GM21717 (cell line): Measurements from ENCODE around the gene PAIP1.
A peak's percentile ranks its signal among the peaks of the same experiment; 100 is the strongest.
"Not testable (repeated sequence)": the region's sequence is repeated elsewhere in the genome, so short reads cannot be mapped to it uniquely, and the experiment has no call there.

ENCODE experiments used
- ATAC-seq: cut with Tn5 transposase; IDR thresholded peaks from one replicate; pipeline ENCODE4 v1.9.1; 2021; ENCODE audit warnings: mild to moderate bottlenecking, moderate library complexity; ENCODE audit not compliant: unreplicated experiment

The PAIP1 gene

DNA sequence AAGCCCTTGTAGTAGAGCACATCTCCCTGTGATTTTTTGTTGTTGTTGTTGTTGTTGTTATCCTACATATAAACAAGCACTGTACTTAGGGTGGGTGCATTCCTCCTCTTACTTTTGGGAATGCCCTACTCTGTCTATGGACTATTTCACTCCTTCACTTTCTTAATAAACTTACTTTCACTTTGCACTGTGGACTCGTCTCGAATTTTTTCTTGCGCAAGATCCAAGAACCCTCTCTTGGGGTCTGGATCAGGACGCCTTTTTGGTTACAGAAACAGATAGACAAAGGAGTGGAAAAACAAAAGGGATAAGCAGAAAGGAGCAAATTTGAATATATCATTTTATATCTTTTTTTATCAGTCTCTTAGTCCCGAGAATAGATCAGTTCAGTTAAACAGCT, 14.4 kb upstream of the PAIP1 start:
- no peak for ATAC-seq

- no peak for ATAC-seq
These were observed 13.7 kb upstream of the PAIP1 start for GRCh38 chr5:43570450-43571158.

- no peak for ATAC-seq
These were observed 12.4 kb upstream of the PAIP1 start for GRCh38 chr5:43569236-43569746.

- ATAC-seq, result no peak
These were observed 11.1 kb upstream of the PAIP1 start for GRCh38 chr5:43567967-43568366.

DNA sequence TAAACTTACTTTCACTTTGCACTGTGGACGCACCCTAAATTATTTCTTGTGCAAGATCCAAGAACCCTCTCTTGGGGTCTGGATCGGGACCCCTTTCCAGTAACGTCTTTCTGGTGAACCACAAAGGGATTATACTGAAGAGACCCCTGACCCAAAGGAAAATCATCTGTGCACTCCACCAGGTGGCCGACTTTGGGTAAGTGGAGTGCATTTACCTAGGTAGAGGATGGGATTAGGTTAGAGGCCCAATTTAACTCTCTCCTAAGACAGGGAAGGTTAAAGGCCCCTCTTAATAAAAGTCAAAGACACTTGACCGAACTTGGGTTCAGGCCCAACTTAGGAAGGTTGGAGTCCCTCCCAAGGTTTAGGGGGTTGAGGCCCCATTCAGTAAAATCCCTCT, 8.2 kb upstream of the PAIP1 start:
- ATAC-seq, result no peak

- no peak for ATAC-seq
These were observed 7.5 kb upstream of the PAIP1 start for GRCh38 chr5:43564289-43564850.

DNA sequence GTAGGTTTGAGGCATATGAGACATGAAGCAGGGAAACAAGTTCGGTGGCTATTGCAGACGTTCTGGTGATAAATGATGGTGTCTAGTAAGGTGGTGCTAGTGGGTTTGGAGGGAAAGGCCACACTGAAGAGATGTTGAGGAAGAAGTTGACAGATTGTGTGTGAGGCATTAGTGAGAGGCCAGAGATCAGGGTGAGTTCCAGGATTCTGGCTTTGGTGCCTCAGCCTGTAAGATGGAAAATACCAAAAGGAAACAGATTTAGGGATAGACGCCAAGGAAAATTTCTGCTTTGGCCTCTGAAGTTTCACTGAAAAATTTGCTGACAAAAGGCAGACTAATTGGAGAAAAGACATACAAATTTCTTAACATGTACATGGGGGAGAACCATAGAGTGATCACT, 6.4 kb upstream of the PAIP1 start:
- no peak for ATAC-seq

DNA sequence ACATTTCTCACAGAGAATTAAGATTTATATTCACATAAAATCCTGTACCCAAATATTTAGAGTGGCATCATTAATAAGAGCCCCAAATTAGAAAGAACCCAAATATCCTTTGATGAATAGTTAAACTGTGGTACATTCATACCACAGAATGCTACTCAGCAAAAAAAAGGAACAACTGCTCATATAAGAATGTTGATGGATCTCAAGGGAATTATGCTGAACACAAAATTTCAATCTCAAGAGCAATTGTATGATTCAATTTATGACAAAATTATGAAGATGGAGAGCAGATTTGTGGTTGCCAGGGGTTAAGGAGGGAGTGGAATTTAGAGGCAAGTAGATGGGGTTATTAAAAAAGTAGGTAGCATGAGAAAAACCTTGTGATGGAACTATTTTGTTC, 4.5 kb upstream of the PAIP1 start:
- no peak for ATAC-seq

- no peak for ATAC-seq
These were observed 3.3 kb upstream of the PAIP1 start for GRCh38 chr5:43560128-43560527.

DNA sequence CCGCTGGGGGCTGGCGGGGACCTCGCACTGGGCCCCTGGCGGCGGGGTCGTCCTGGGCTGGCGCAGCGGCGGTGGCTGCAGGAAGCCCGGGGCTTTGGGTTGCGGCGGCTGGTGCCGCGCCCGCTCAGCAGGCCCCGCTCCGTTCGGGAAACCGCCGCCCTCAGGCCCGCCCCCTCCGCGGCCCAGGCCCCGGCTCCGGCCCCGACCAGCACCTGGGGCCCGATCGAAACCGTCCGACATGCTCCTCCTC, 345 bp downstream of the PAIP1 start:
- ATAC-seq, result peak; percentile 92

DNA sequence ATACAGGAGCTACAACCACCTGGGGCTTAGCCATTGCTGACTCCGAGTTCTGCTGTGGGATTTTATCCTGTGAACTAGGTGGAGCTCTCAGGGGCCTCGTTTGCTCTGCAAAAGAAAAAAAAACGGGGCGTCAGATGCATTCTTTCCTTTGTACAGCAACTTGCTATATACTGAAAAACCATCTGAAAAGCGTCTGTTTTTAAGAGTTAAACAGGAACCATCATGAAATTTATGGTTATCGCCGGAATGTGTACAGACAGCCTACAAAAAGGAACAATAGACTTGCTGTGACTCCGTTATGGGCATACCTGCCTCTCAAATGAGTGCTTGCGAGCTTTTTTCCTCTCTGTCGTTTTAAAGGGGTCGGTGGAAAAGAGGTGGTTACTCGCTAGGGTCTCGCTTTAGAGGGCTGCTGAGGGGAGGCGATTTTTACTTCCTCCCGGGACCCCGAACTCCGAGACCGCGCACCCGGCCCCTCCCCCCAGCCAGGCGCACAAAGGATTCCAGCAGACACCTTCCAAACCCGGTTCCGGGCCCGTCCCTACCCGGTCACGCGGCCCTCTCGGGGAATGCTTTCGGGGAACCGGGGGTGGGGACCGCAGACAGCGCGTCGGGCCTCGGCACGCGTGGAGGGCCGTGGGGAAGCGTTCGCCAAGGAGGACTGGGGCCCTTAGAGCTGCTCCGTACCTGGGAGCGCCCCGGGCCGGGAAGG, 826 bp downstream of the PAIP1 start:
- ATAC-seq, result peak; percentile 28

DNA sequence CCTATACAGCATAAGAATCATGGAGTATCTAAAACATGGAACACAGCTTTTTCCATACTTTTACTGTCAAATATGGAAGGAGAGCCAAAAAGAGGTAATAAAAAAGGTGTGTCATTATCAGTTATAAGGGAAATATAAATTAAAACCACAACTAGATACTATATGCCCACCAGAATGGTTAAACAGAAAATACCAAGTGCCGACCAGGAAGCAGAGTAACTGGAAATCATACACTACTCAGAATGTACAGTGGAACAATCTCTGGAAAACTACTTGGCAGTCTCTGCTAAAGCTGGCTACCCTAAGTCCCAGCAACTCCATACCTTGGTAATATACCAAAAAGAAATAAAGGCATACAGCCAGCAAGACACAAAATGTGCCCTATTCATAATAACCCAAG, 2.4 kb downstream of the PAIP1 start:
- no peak for ATAC-seq

- ATAC-seq, result no peak
These were observed 3.5 kb downstream of the PAIP1 start for GRCh38 chr5:43553381-43553780.

DNA sequence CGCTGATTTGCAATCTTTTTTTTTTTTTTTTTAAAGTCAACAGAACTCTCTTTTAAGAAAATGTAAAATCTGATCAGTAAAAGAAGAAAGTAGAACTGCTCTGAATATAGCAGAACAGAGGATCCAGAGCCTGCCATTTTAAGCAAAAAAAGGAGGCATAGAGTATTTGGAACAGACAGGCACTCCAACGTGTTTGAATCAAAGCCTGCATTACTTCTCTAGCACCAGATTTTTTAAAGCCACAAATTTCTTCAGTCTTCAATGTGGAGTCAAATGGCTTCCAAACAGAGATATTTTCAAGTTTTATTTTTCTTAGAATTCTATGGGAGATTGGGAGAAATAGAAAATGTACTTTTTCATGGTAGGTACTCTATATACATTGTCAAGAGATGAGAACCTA, 5.1 kb downstream of the PAIP1 start:
- no peak for ATAC-seq

GRCh38 chr5:43549272-43549671, 7.6 kb downstream of the PAIP1 start:
- ATAC-seq, result not testable (repeated sequence)

- ATAC-seq, result no peak
These were observed 8.5 kb downstream of the PAIP1 start for GRCh38 chr5:43548358-43548757.

DNA sequence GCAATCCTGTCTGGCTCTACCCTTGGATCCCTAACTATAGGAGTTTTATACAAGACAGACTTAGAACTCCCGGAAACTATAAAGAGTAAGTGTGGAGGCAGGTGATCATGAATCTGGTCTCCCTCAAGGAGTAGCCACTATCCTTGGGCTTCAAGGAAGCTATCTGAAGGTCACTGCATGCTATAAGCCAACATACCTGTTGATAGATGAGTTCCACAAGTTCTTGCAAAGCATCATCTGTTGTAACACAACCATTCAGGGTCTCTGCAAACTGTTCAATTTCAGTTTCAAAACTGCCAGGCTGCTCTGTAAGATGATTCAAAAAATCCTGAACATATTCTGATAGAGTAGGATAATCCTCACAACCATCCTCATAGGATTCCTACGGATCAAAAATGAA, 9.3 kb downstream of the PAIP1 start:
- ATAC-seq, result no peak

- ATAC-seq, result no peak
These were observed 13.4 kb downstream of the PAIP1 start for GRCh38 chr5:43543434-43543833.

GRCh38 chr5:43540746-43541145, 16.1 kb downstream of the PAIP1 start:
- no peak for ATAC-seq

GRCh38 chr5:43536972-43537371, 19.9 kb downstream of the PAIP1 start:
- no peak for ATAC-seq

- no peak for ATAC-seq
These were observed 23.2 kb downstream of the PAIP1 start for GRCh38 chr5:43533646-43534045.

GRCh38 chr5:43530648-43531047, 26.2 kb downstream of the PAIP1 start:
- ATAC-seq, result no peak
